HepG2 (cell line): ENCODE results near the gene ZBTB7A. TPM values are rescaled to one million over a fixed set of nuclear protein-coding genes. Genes with fewer than 3 reads are reported as not detected.
A peak's percentile ranks its signal among the peaks of the same experiment; 100 is the strongest.

ENCODE experiments used
- ARID5B ChIP-seq: IDR thresholded peaks from 2 replicates; pipeline ENCODE4 v1.4.0; 2020; ENCODE audit warnings: mild to moderate bottlenecking, missing genetic modification reagents
- CREB3 ChIP-seq: sonication (generic); formaldehyde crosslinking; IDR thresholded peaks from 2 replicates; pipeline ENCODE4 v1.5.0; 2020; ENCODE audit warnings: missing genetic modification reagents
- ERF ChIP-seq: IDR thresholded peaks from 2 replicates; pipeline ENCODE4 v1.6.1; 2018; ENCODE audit warnings: missing biosample characterization, missing genetic modification reagents
- ESRRA ChIP-seq: sonication (generic); formaldehyde crosslinking; IDR thresholded peaks from 2 replicates; pipeline ENCODE4 v1.5.1; 2020; ENCODE audit warnings: mild to moderate bottlenecking, low read depth, missing genetic modification reagents
- HMG20B ChIP-seq: conservative IDR thresholded peaks from 2 replicates; pipeline ENCODE4 v1.6.1; 2016; ENCODE audit warnings: missing genetic modification reagents, missing compliant biosample characterization
- IRX3 ChIP-seq: sonication (generic); formaldehyde crosslinking; IDR thresholded peaks from 2 replicates; pipeline ENCODE4 v1.8.1; 2023; ENCODE audit warnings: mild to moderate bottlenecking, low read depth, missing genetic modification reagents, borderline replicate concordance
- KDM1A ChIP-seq: IDR thresholded peaks from 2 replicates; pipeline ENCODE4 v1.6.1; 2016; ENCODE audit warnings: missing compliant biosample characterization
- MED8 ChIP-seq: sonication (generic); formaldehyde crosslinking; IDR thresholded peaks from 2 replicates; pipeline ENCODE4 v1.8.1; 2023; ENCODE audit warnings: mild to moderate bottlenecking, missing genetic modification reagents; ENCODE audit not compliant: insufficient replicate concordance
- NFE2L2 ChIP-seq: fragments of 150-350 bp; IDR thresholded peaks from 2 replicates; pipeline ENCODE4 v1.6.1; 2014; ENCODE audit warnings: low read length
- ONECUT2 ChIP-seq: sonication (generic); formaldehyde crosslinking; IDR thresholded peaks from 2 replicates; pipeline ENCODE4 v1.4.0; 2020; ENCODE audit warnings: missing genetic modification reagents
- PATZ1 ChIP-seq: sonication (generic); formaldehyde crosslinking; IDR thresholded peaks from 2 replicates; pipeline ENCODE4 v1.4.0; 2020; ENCODE audit warnings: missing genetic modification reagents
- RBM39 ChIP-seq: fragments of 200-400 bp; formaldehyde crosslinking; IDR thresholded peaks from one replicate; pipeline ENCODE4 v1.6.1; 2018; ENCODE audit warnings: antibody characterized with exemption, mild to moderate bottlenecking, low read depth, low read length; ENCODE audit not compliant: poor library complexity, severe bottlenecking
- SP2 ChIP-seq: sonication (generic); formaldehyde crosslinking; IDR thresholded peaks from 2 replicates; pipeline ENCODE4 v1.5.1; 2020; ENCODE audit warnings: mild to moderate bottlenecking, missing genetic modification reagents
- ZMYM2 ChIP-seq: sonication (generic); formaldehyde crosslinking; IDR thresholded peaks from 2 replicates; pipeline ENCODE4 v1.8.0; 2022; ENCODE audit warnings: mild to moderate bottlenecking, missing genetic modification reagents
- ZNF607 ChIP-seq: sonication (generic); formaldehyde crosslinking; IDR thresholded peaks from 2 replicates; pipeline ENCODE4 v1.5.1; 2020; ENCODE audit warnings: missing genetic modification reagents, mild to moderate bottlenecking, borderline replicate concordance
- ZNF660 ChIP-seq: sonication (generic); formaldehyde crosslinking; IDR thresholded peaks from 2 replicates; pipeline ENCODE4 v1.5.1; 2020; ENCODE audit warnings: mild to moderate bottlenecking, low read depth, missing genetic modification reagents, borderline replicate concordance
- ZNF691 ChIP-seq: sonication (generic); formaldehyde crosslinking; IDR thresholded peaks from 2 replicates; pipeline ENCODE4 v1.4.0; 2020; ENCODE audit warnings: missing genetic modification reagents, low read depth, mild to moderate bottlenecking, borderline replicate concordance
- ZNF761 ChIP-seq: sonication (generic); formaldehyde crosslinking; conservative IDR thresholded peaks from 2 replicates; pipeline ENCODE4 v1.4.0; 2020; ENCODE audit warnings: mild to moderate bottlenecking, missing genetic modification reagents
- ZNF800 ChIP-seq: sonication (generic); formaldehyde crosslinking; IDR thresholded peaks from 2 replicates; pipeline ENCODE4 v1.4.0; 2020; ENCODE audit warnings: missing genetic modification reagents
- polyA plus RNA-seq, 8 experiments: library from polyadenylated mRNA; depleted of rRNA in 3 of 8; stranded (reverse) in 7 of 8; unstranded in 1 of 8; fragments of >200 nt; fragmentation: Illumina TruSeq in 4 of 8; extraction: Trizol in 4 of 8; gene quantifications; 2 replicates each; pipeline versions ENCODE4 v1.2.1 to v1.2.3, GENCODE V29; 2011 to 2016; ENCODE audit warnings: low read depth in 4 of 8, missing spikeins in 1 of 8, mixed read lengths in 1 of 8; ENCODE audit not compliant: insufficient read depth in 1 of 8
- total RNA-seq, 5 experiments: library from RNA; depleted of rRNA; stranded (reverse); fragments of >200 nt; fragmentation: Illumina TruSeq; extraction: Trizol; gene quantifications; 2 replicates each; pipeline ENCODE4 v1.2.3, GENCODE V29; 2016; ENCODE audit warnings: low read depth in 1 of 5

The ZBTB7A gene
- total and polyA plus RNA-seq, 2 of the 13 experiments (the other 11 are each of a cell fraction or from before 2014, with no cell fraction given) = 3.6 to 4.0 TPM

- TF ChIP-seq PATZ1 (no peak), ARID5B (CRISPR knock-in tag) (no peak), IRX3 (CRISPR knock-in tag) (no peak), ZNF800 (CRISPR knock-in tag) (no peak), HMG20B (CRISPR knock-in tag) (no peak), ZNF660 (CRISPR knock-in tag) (no peak), CREB3 (CRISPR knock-in tag) (no peak), ZMYM2 (CRISPR knock-in tag) (peak; percentile 76; the same call in 1 of the 2 replicates), ESRRA (CRISPR knock-in tag) (no peak), MED8 (CRISPR knock-in tag) (no peak), SP2 (peak; percentile 36; the same call in 1 of the 2 replicates), ONECUT2 (CRISPR knock-in tag) (no peak), KDM1A (CRISPR knock-in tag) (peak; percentile 77; the same call in 1 of the 2 replicates), ERF (CRISPR knock-in tag) (no peak), ZNF761 (CRISPR knock-in tag) (no peak), ZNF691 (CRISPR knock-in tag) (no peak), RBM39 (peak; percentile 16), ZNF607 (CRISPR knock-in tag) (0 out of 2 replicates have a peak, but pooled peaks have one; percentile 22), NFE2L2 (no peak)
Observed at GRCh38 chr19:4059891-4060620, 6.6 kb downstream of the ZBTB7A start (continued).
